GM19468 (cell line): ENCODE data around the gene POTEI.
"Not testable (repeated sequence)": the region's sequence is repeated elsewhere in the genome, so short reads cannot be mapped to it uniquely, and the experiment has no call there.

Source experiments
- ATAC-seq: cut with Tn5 transposase; IDR thresholded peaks from one replicate; pipeline ENCODE4 v1.9.1; 2021; ENCODE audit warnings: mild to moderate bottlenecking, moderate library complexity, moderate number of reproducible peaks; ENCODE audit not compliant: unreplicated experiment; ENCODE audit errors: extremely low read depth

Gene POTEI

GRCh38 chr2:130509228-130509627, at the start of gene POTEI:
Gene POTEI (minus strand): TSS chr2:130509328. CDS start chr2:130509235, 93 bp downstream.
- not testable (repeated sequence) for ATAC-seq

GRCh38 chr2:130556441-130556840, 47.3 kb upstream of the POTEI start:
- not testable (repeated sequence) for ATAC-seq

DNA sequence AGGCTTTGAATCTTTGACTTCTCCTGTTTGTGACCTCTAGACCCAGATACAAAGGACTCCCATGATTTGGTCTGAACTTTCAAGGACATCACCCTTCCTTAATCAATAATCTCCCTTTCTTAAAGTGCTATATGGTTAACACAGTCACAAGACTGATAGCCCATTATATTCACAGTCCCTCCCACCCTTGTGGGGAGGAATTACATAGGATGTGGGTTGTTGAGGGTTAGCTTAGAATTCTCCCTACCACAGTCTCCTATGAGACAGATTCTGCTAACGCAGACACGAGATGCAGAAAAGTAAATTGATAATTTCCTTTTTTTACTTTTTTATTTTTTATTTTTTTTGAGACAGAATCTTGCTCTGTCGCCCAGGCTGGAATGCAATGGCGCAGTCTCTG, 45.0 kb upstream of the POTEI start:
- ATAC-seq: not testable (repeated sequence)

DNA sequence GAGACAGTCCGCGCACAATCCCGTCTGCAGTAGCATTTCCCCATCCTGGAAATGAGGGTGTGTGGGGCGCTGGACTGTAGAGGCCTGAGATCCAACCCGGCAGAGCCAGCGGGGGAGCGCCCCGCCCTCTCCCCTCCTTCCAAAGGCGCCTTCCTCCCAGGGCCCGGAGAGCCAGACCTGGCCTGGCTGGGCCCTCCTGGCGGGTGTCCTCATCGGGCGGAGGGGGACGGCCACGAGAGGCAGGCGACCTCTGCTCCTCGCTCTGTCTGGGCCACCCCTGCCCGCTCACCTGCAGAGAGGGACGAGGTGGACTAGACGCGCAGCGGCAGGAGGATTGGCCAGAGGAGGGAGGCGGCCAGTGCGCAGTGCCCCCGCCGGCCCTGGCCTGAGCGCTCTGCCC, 40.3 kb upstream of the POTEI start:
- ATAC-seq: not testable (repeated sequence)

DNA sequence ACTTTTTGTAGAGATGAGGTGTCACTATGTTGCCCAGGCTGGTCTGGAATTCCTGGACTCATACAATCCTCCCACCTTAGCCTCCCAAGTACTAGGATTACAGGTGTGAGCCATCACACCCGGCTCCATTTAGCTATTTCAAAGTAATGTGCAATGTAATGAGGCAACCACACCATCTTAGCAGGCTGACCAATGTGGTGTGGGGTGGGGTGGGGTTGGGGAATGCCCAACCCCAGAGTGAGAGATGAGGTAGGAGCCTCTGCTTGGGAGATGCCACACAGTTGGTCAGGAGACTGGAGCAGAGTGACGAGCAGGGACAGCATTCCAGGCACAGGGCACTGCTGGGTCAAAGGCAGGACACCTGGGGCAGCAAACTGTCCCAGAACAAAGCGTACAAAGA, 39.3 kb upstream of the POTEI start:
- not testable (repeated sequence) for ATAC-seq

DNA sequence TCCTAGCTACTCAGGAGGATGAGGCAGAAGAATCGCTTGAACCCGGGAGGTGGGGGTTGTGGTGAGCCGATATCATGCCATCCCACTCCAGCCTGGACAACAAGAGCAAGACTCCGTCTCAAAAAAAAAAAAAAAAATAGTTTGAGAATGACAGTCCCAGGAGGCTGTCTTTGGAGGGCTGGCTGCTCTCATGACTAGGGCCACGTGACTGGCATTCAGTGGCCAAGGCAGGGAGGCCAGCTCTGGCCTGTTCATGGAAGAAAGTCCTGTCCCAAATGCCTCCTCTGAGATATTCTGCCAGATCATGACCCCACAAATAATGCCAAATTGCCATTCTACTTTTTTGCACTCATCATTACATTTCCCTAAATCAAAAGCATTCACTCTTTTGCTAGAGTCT, 35.9 kb upstream of the POTEI start:
- ATAC-seq: not testable (repeated sequence)

- not testable (repeated sequence) for ATAC-seq
Observed at GRCh38 chr2:130543785-130544528, 34.8 kb upstream of the POTEI start.

DNA sequence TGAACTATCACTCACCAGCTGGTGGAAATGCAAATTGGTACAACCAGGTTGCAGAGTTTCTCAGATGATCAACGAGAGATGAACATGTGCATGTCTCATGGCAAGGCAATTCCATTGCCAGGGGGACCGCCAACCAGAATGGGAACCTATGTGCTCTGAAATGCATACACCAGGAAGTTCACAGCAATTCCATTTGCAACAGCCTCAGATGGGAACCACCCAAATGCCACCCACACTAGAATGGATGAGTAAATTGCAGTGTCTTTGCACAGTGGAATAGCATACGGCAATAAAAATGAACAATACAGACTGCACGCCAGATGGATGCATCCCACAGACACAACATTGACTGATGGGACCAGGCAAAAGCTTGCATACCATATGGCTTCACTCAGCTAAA, 33.7 kb upstream of the POTEI start:
- ATAC-seq: not testable (repeated sequence)

GRCh38 chr2:130538271-130538670, 29.1 kb upstream of the POTEI start:
- not testable (repeated sequence) for ATAC-seq

- not testable (repeated sequence) for ATAC-seq
Observed at GRCh38 chr2:130536654-130537053, 27.5 kb upstream of the POTEI start.

GRCh38 chr2:130531672-130532071, 22.5 kb upstream of the POTEI start:
- not testable (repeated sequence) for ATAC-seq

GRCh38 chr2:130531225-130531624, 22.1 kb upstream of the POTEI start:
- not testable (repeated sequence) for ATAC-seq

- not testable (repeated sequence) for ATAC-seq
Observed at GRCh38 chr2:130530212-130530611, 21.1 kb upstream of the POTEI start.

DNA sequence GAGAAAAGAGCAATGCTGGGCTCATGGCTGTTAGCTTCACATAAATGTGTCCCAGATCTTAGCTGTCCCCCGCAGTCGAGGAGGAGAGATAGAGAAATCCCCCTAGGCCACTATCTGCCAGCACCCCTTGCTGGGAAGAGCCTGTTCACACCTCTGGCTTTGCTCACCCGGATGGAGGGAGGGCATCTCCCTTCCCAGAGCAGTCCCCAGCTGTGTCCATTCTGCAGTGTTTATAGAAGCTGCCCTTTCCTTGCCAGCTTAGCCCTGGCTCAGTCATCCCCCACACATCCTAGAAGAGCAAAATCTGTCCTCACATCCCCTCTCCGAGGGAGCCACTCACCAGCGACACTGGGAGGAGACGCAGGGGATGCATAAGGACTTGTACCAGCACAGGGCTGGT, 20.4 kb upstream of the POTEI start:
- not testable (repeated sequence) for ATAC-seq

GRCh38 chr2:130527365-130527967, 18.3 kb upstream of the POTEI start:
- not testable (repeated sequence) for ATAC-seq

GRCh38 chr2:130522390-130522789, 13.3 kb upstream of the POTEI start:
- not testable (repeated sequence) for ATAC-seq

DNA sequence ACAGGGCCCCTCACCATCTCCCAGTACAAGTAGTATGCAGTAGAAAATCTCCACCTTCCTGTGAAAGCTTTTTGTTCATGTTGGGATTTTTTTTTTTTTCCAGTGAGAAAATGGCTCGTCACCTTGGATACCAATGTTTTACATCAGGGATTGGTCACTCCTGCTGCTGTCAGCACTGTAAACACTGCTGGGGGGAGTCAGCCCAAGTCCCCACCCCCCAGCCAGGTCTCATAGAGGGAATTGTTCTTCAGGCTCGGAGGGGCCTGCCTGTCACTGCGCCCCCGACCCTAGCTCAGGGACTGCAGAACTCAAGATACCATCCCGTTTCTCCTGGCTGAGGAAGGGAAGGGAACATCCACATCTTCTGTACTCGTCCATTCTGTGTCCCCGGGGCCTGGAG, 11.9 kb upstream of the POTEI start, which contains the start of gene CFC1B:
CFC1B (plus strand) TSS at position 231 of the 400 bp plus-strand sequence. CDS start 263 bp downstream, outside the sequence.
- ATAC-seq: not testable (repeated sequence)

DNA sequence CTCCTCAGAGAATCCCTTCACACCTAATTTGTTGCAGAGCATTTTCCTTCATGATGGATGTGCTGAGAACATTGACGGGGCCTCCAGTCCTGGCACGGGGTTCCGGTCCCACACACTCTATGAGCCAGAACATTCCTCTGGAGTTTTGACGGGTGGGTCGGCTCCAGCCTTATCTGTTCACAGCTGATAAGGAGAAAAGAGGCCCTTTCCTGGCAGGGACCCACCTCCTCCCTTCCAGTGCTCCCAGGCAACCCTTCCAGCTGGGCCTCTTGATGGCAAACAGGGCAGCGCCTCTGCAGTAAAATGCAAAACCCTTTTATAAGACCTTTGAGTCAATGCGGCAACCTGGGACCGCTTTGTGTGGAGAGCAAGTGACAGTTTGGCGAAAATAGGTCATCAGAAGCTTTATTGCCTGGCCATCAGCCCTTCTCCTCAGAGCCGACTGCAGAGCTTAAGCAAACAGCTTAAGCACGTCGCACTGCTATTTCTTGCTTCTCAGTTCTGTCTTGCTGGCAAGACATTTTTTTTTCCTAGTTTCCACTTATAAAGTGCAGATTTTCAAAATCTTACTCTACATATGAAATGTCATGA, 9.5 kb upstream of the POTEI start:
- ATAC-seq: not testable (repeated sequence)

- ATAC-seq: not testable (repeated sequence)
Observed at GRCh38 chr2:130511747-130512451, 2.8 kb upstream of the POTEI start.
